Fibroblast of mammary gland (primary cell): ENCODE data around the gene LIPG.

Source experiments
- DNase-seq: peaks from one replicate; pipeline ENCODE4 v3.0.0-alpha.2; 2010; ENCODE audit warnings: low read depth
- H3K4me3 ChIP-seq: 2 replicates; pipeline ENCODE4 v1.5.1; 2011; ENCODE audit warnings: low read depth, mild to moderate bottlenecking, low read length, moderate library complexity; ENCODE audit not compliant: control insufficient read depth
- CTCF ChIP-seq: conservative IDR thresholded peaks from 2 replicates; pipeline ENCODE4 v1.5.1; 2011; ENCODE audit warnings: low read depth, low read length, inconsistent platforms; ENCODE audit not compliant: control insufficient read depth, insufficient read depth

Gene LIPG

GRCh38 chr18:49616618-49617328 is 54.9 kb downstream of the LIPG start:
- TF ChIP-seq CTCF = no peak
- H3K4me3 ChIP-seq = no peak overlapping the region
- no peak for DNase-seq

- H3K4me3 ChIP-seq = no peak overlapping the region
- TF ChIP-seq CTCF = no peak
- DNase-seq = no peak
Measured at GRCh38 chr18:49617329-49617695, 55.5 kb downstream of the LIPG start.

- no peak for TF ChIP-seq CTCF
- no peak for DNase-seq
- H3K4me3 ChIP-seq = no peak overlapping the region
Measured at GRCh38 chr18:49617865-49618264, 56.0 kb downstream of the LIPG start.

GRCh38 chr18:49618742-49619681 is 57.2 kb downstream of the LIPG start:
- no peak for DNase-seq
- TF ChIP-seq CTCF = no peak
- H3K4me3 ChIP-seq = no peak overlapping the region

GRCh38 chr18:49619801-49620200 is 57.9 kb downstream of the LIPG start:
- no peak overlapping the region for H3K4me3 ChIP-seq
- TF ChIP-seq CTCF = no peak
- DNase-seq = no peak

- H3K4me3 ChIP-seq = no peak overlapping the region
- TF ChIP-seq CTCF = no peak
- no peak for DNase-seq
Measured at GRCh38 chr18:49621301-49621700, 59.4 kb downstream of the LIPG start.
